ENCODE data around the gene ITM2C.

DNA sequence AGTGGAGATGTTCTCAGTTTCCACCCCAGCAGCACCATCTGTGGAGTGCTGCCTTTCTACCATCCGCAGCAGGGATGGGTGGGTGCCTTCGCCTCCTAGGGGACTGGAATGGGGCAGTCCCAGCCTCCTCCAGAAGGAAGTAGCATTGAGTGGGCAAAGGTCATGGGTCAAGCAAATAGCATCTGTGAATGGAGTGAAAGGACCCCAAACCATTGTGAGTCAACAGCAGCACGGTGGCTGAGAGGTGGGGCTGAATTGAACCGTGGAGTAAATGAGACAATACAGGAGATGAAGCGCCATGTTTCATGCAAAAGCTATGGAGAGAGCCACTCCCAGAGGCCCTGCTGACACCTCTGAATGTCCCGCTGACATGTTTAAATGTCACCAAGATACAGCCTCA is 50.6 kb downstream of the ITM2C start:
- TF ChIP-seq, protein P1, sequence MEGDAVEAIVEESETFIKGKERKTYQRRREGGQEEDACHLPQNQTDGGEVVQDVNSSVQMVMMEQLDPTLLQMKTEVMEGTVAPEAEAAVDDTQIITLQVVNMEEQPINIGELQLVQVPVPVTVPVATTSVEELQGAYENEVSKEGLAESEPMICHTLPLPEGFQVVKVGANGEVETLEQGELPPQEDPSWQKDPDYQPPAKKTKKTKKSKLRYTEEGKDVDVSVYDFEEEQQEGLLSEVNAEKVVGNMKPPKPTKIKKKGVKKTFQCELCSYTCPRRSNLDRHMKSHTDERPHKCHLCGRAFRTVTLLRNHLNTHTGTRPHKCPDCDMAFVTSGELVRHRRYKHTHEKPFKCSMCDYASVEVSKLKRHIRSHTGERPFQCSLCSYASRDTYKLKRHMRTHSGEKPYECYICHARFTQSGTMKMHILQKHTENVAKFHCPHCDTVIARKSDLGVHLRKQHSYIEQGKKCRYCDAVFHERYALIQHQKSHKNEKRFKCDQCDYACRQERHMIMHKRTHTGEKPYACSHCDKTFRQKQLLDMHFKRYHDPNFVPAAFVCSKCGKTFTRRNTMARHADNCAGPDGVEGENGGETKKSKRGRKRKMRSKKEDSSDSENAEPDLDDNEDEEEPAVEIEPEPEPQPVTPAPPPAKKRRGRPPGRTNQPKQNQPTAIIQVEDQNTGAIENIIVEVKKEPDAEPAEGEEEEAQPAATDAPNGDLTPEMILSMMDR (IDR thresholded peaks at IDR 0.05; ENCODE audit: insufficient read depth, low read length, poor library complexity, severe bottlenecking), result no peak
- no peak for TF ChIP-seq EZH2phosphoT487 (conservative IDR thresholded peaks at IDR 0.05; ENCODE audit: low read length)
